Heart left ventricle (tissue), 13 donors: ENCODE data around the gene PFN1.

ENCODE experiments used
- CTCF ChIP-seq, 12 donors: fragments of 200-600 bp; sonication (generic) in 4 of 12; IDR thresholded peaks; one replicate each; pipeline versions ENCODE4 v1.5.0 to v1.8.0; 2018 to 2022; ENCODE audit warnings: antibody characterized with exemption in 12 of 12, mild to moderate bottlenecking in 5 of 12
- POLR2A ChIP-seq, 2 donors: fragments of 450-650 bp; IDR thresholded peaks; one replicate each; pipeline ENCODE4 v1.6.1; 2017; ENCODE audit warnings: antibody characterized with exemption in 2 of 2, mild to moderate bottlenecking in 2 of 2, moderate library complexity in 2 of 2
- donor health status: ischemic (EF 13 %, LVEDD 7.1; RV severe dilation, severe dysfunction).
- donor health status: DM: no; HTN: yes; CAD: no.
- donor health status: DM: no; HTN: no; CAD: no.
- donor health status: ischemic (EF 25% LVEDD 6.9; RV normal size, moderate dysfunction).
- donor health status: ischemic (EF 25% LVEDD 5.7; RV mildly dilated, moderate dysfunction).
- donor health status: ischemic (EF 35%, LVEDD 5.7; RV mildly dilated, moderate dysfunction).
- donor health status: nonischemic (EF 11% LVEDD 7.7; RV severe dilation, severe dysfunction).
- donor health status: DM: yes; HTN: yes; CAD: no.
- donor health status: PGD.
- donor health status: ischemic (EF 29% LVEDD 5.4; RV normal size, mild dysfunction).
- donor health status: nonischemic (EF 23%, LVEDD 6.1; RV moderate dilation, normal function).

GRCh38 chr17:4948931-4949320 is 596 bp upstream of the PFN1 start:
- peak in 1 of 2 donors; percentile 62 for TF ChIP-seq POLR2A (IDR thresholded peaks at IDR 0.05)
- TF ChIP-seq CTCF (IDR thresholded peaks at IDR 0.05), result no peak
